B cell (primary cell): ENCODE results near the gene DHRS11. TPM values are rescaled to one million over a fixed set of nuclear protein-coding genes. Genes with fewer than 3 reads are reported as not detected.

ENCODE experiments used
- ATAC-seq: fragments of 200-7000 bp; cut with Tn5 transposase; one replicate; pipeline ENCODE4 v1.10.0; 2021; ENCODE audit warnings: low read depth, mild to moderate bottlenecking, moderate number of reproducible peaks, moderate library complexity
- CTCF ChIA-PET: fragments of 350-600 bp; sonication (Branson Sonifier 250); formaldehyde crosslinking; loops from one replicate; lab custom pipeline; 2021; ENCODE audit warnings: antibody characterized with exemption, inconsistent platforms; lab: Charles Lee
- POLR2A ChIA-PET: fragments of 350-600 bp; sonication (Branson Sonifier 250); formaldehyde crosslinking; loops from one replicate; lab custom pipeline; 2021; ENCODE audit warnings: antibody characterized with exemption; lab: Charles Lee
- DNase-seq: peaks from one replicate; pipeline ENCODE4 v3.0.0; 2013
- H2AFZ ChIP-seq: 2 replicates; pipeline ENCODE4 v1.6.1; 2012; ENCODE audit warnings: mild to moderate bottlenecking, low read depth, low read length; ENCODE audit not compliant: insufficient read depth, poor library complexity, severe bottlenecking
- H3K27ac ChIP-seq, 2 donors: 1 replicate in 1 of 2; 2 replicates in 1 of 2; pipeline ENCODE4 v1.5.1; 2012 to 2013; ENCODE audit warnings: low read length in 2 of 2, mild to moderate bottlenecking in 2 of 2, moderate library complexity in 1 of 2
- H3K27me3 ChIP-seq, 4 experiments: fragments of 200-600 bp in 1 of 4; sonication (generic) in 1 of 4; replicated peaks in 1 of 4; 1 replicate in 2 of 4; 2 replicates in 2 of 4; pipeline versions ENCODE4 v1.6.1 to v1.7.0; 2013 to 2016; ENCODE audit warnings: low read length in 3 of 4, mild to moderate bottlenecking in 2 of 4, mixed read lengths in 1 of 4, moderate library complexity in 1 of 4; ENCODE audit not compliant: insufficient read depth in 4 of 4, control insufficient read depth in 3 of 4; ENCODE audit errors: control extremely low read depth in 1 of 4
- H3K36me3 ChIP-seq, 2 experiments: replicated peaks in 1 of 2; 1 replicate in 1 of 2; 2 replicates in 1 of 2; pipeline versions ENCODE4 v1.6.1 to v1.7.1; 2013; ENCODE audit warnings: low read length in 1 of 2; ENCODE audit not compliant: insufficient read depth in 2 of 2, control insufficient read depth in 1 of 2; ENCODE audit errors: control extremely low read depth in 1 of 2, extremely low read depth in 1 of 2
- H3K4me1 ChIP-seq, 2 donors: fragments of 200-600 bp in 1 of 2; sonication (generic) in 1 of 2; 1 replicate in 1 of 2; 2 replicates in 1 of 2; pipeline versions ENCODE4 v1.5.1 to v1.6.1; 2013 to 2017; ENCODE audit warnings: low read length in 2 of 2; ENCODE audit not compliant: control insufficient read depth in 2 of 2, insufficient read depth in 2 of 2
- H3K4me2 ChIP-seq: replicated peaks from 2 replicates; pipeline ENCODE3; 2012; ENCODE audit warnings: mild to moderate bottlenecking, low read depth, low read length; ENCODE audit not compliant: poor library complexity, severe bottlenecking
- H3K4me3 ChIP-seq, 5 experiments: fragments of 200-600 bp in 1 of 5; sonication (generic) in 1 of 5; 1 replicate in 3 of 5; 2 replicates in 2 of 5; pipeline versions ENCODE4 v1.5.1 to v1.7.0; 2011 to 2016; ENCODE audit warnings: low read length in 4 of 5, mild to moderate bottlenecking in 4 of 5, low read depth in 2 of 5, control low read depth in 1 of 5, moderate library complexity in 1 of 5; ENCODE audit not compliant: insufficient read depth in 1 of 5; ENCODE audit errors: control extremely low read depth in 1 of 5, extremely low read depth in 1 of 5
- H3K79me2 ChIP-seq: fragments of 200-600 bp; sonication (generic); one replicate; pipeline ENCODE4 v1.6.0; 2016; ENCODE audit warnings: low read length; ENCODE audit not compliant: control insufficient read depth, insufficient read depth
- H3K9ac ChIP-seq: fragments of 200-600 bp; sonication (generic); 2 replicates; pipeline ENCODE4 v1.6.1; 2017; ENCODE audit warnings: mild to moderate bottlenecking, low read length, moderate library complexity
- H3K9me3 ChIP-seq, 3 donors: one replicate each; pipeline versions ENCODE4 v1.6.1 to v1.7.1; 2013; ENCODE audit warnings: low read length in 2 of 3; ENCODE audit not compliant: control insufficient read depth in 2 of 3, insufficient read depth in 1 of 3; ENCODE audit errors: control extremely low read depth in 1 of 3
- H4K20me1 ChIP-seq: 2 replicates; pipeline ENCODE4 v1.6.0; 2012; ENCODE audit warnings: mild to moderate bottlenecking, low read length; ENCODE audit not compliant: insufficient read depth, control insufficient read depth, poor library complexity, severe bottlenecking
- H3K27ac Mint-ChIP-seq: one replicate; pipeline ENCODE4 v1.8.0; 2021; ENCODE audit warnings: mixed read lengths
- H3K27me3 Mint-ChIP-seq: one replicate; pipeline ENCODE4 v1.8.0; 2021; ENCODE audit warnings: mixed read lengths
- H3K4me1 Mint-ChIP-seq: one replicate; pipeline ENCODE4 v1.8.0; 2021; ENCODE audit warnings: mixed read lengths
- H3K4me3 Mint-ChIP-seq: one replicate; pipeline ENCODE4 v1.8.0; 2021; ENCODE audit warnings: mixed read lengths
- H3K9me3 Mint-ChIP-seq: one replicate; pipeline ENCODE4 v1.8.0; 2022; ENCODE audit warnings: mixed read lengths; ENCODE audit not compliant: insufficient read depth
- EZH2 ChIP-seq: IDR thresholded peaks from 2 replicates; pipeline ENCODE4 v1.6.1; 2012; ENCODE audit warnings: borderline replicate concordance, low read depth, mild to moderate bottlenecking, moderate library complexity, low read length; ENCODE audit not compliant: insufficient read depth, poor library complexity, severe bottlenecking
- WGBS: methylation state at CpG from one replicate; pipeline ENCODE4 v1.1.5; 2013; ENCODE audit warnings: missing lambda C conversion rate; ENCODE audit not compliant: insufficient coverage; 5-methylcytosine and 5-hydroxymethylcytosine counted together
- intact Hi-C: fragments of 100-400 bp; cut with micrococcal nuclease; formaldehyde crosslinking; loops from one replicate; pipeline ENCODE4 v1.10.0; 2022
- polyA plus RNA-seq: library from polyadenylated mRNA; depleted of rRNA; stranded (reverse); fragments of >200 nt; gene quantifications from 2 replicates; pipeline ENCODE4 v1.2.3, GENCODE V29; 2012
- total RNA-seq, 2 donors: library from RNA; stranded (reverse); fragments of 120-200 nt in 1 of 2; gene quantifications; 1 replicate in 1 of 2; 2 replicates in 1 of 2; pipeline versions ENCODE4 v1.2.3 to v1.2.4, GENCODE V29; 2013 to 2022
- TF ChIP-seq, protein P1 (sequence below): fragments of 200-600 bp; IDR thresholded peaks from one replicate; pipeline ENCODE4 v1.8.0; 2022; ENCODE audit warnings: antibody characterized with exemption, mild to moderate bottlenecking

DHRS11 gene
- total and polyA plus RNA-seq, 2 donors (not counting 1 experiment from before 2014, with no cell fraction given): 4.3 to 8.2 TPM

DNA sequence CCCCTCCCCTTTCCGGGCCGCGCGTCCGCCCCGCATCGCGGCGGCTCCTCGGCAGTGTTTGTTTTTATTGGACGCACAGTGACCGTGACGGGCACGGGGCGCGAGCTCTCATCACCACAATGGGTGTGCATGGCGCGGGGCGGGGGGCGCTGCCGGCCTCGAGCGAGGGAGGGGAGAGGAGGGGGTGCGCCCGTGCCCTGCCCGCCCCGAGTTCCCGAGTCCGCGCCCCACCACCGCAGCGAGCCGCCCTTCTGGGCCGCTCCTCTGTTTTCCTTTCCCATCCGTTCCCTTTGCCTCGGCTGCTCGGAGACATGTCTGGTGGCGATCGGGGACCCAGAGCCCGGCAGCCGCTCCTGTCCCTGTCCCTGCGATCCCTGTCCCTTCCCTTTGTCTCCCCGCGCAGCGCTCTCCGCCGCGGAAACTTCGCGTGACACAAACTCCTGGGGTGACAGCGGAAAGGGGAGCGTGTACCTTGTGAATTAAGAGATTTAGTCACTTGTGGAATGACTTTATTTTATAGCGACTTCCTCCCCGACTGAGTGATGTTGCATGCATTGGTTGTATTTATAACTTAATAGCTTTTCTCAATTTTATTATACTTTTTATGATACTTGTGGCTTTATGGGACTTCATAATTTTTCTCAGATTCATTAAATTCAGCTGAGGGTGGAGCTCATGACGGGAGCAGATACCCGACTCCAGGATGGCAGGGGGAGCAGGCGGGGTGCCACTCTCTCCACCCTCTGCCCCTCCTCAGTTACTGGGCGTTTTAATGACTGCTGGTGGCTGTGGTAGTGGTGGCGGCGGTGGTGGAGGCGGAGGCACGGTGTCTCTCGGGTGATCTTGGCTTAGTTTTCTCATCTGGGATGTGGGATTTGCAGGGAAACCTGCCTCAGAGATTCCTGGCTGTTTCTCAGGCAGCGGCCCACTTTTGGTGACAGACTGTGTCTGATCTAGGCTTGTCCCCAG, 50.5 kb downstream of the DHRS11 start:
- TF ChIP-seq, protein P1, sequence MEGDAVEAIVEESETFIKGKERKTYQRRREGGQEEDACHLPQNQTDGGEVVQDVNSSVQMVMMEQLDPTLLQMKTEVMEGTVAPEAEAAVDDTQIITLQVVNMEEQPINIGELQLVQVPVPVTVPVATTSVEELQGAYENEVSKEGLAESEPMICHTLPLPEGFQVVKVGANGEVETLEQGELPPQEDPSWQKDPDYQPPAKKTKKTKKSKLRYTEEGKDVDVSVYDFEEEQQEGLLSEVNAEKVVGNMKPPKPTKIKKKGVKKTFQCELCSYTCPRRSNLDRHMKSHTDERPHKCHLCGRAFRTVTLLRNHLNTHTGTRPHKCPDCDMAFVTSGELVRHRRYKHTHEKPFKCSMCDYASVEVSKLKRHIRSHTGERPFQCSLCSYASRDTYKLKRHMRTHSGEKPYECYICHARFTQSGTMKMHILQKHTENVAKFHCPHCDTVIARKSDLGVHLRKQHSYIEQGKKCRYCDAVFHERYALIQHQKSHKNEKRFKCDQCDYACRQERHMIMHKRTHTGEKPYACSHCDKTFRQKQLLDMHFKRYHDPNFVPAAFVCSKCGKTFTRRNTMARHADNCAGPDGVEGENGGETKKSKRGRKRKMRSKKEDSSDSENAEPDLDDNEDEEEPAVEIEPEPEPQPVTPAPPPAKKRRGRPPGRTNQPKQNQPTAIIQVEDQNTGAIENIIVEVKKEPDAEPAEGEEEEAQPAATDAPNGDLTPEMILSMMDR: no peak
- peak; percentile 42 for TF ChIP-seq EZH2
- H3K27ac Mint-ChIP-seq: peak overlapping the region; percentile 37
- peaks cover 76% of the 10 kb centered on the region for H3K27me3 Mint-ChIP-seq
- no peaks in the 10 kb centered on the region for H4K20me1 ChIP-seq
- DNase-seq (no peak), ATAC-seq (no peak)
- H3K9ac ChIP-seq: peak overlapping the region; percentile 37
- ChIA-PET POLR2A (no interaction called here), CTCF (interaction anchor here (0.6 to 1.7 kb wide), 2 partner anchors 406 to 1092 kb away, joined by 3 to 6 read pairs; no protein-coding TSS in a partner anchor)
- intact Hi-C loops: no loop called here
- peaks cover 0 to 3% (median 0%) of the 10 kb centered on the region in 3 donors for H3K9me3 ChIP-seq
- no peaks in the 10 kb centered on the region for H3K9me3 Mint-ChIP-seq
- no peaks in the 10 kb centered on the region for H3K79me2 ChIP-seq
- peak overlapping the region; percentile 0 for H2AFZ ChIP-seq
- peaks cover 0 to 73% (median 23%) of the 10 kb centered on the region in 4 experiments for H3K27me3 ChIP-seq
- peaks cover 10 to 12% of the 10 kb centered on the region in 2 donors for H3K4me1 ChIP-seq
- peak overlapping the region in 2 of 5 experiments; percentile 17 to 19 for H3K4me3 ChIP-seq
- H3K4me3 Mint-ChIP-seq: peak overlapping the region; percentile 74
- WGBS: 15% methylated on average over 39 of the region's 64 CpGs
- H3K4me1 Mint-ChIP-seq: peaks cover 12% of the 10 kb centered on the region
- no peak overlapping the region for H3K27ac ChIP-seq
- H3K36me3 ChIP-seq: no peaks in the 10 kb centered on the region
- peak overlapping the region; percentile 61 for H3K4me2 ChIP-seq
